ENCODE data around the gene COL15A1. TPM values are rescaled to one million over a fixed set of nuclear protein-coding genes. Genes with fewer than 3 reads are reported as not detected.

Gene COL15A1
- total and polyA plus RNA-seq, 2 of the 8 experiments (the other 6 are each of a cell fraction or from before 2014, with no cell fraction given): 0.12 to 0.15 TPM

- no peak overlapping the region for H3K18ac ChIP-seq (ENCODE audit: extremely low read depth, low read length)
- no peak overlapping the region for H2BK15ac ChIP-seq (ENCODE audit: low read length)
- no peak overlapping the region for H2BK120ac ChIP-seq (replicated peaks; ENCODE audit: low read depth, low read length)
- H3K4me2 ChIP-seq (ENCODE audit: insufficient read depth in 1 of 2, low read depth in 2 of 2, low read length in 2 of 2): no peak overlapping the region
- H3K23ac ChIP-seq (ENCODE audit: insufficient read length): no peak overlapping the region
- ChIA-PET POLR2A (ENCODE audit: partially characterized antibody) (interaction anchor here (0.9 kb wide), 1 partner anchor 11 kb away, joined by 3 read pairs; no protein-coding TSS in a partner anchor), CTCF (ENCODE audit: partially characterized antibody) (interaction anchor here (1.0 to 1.3 kb wide), 3 partner anchors 10 to 13 kb away, joined by 3 read pairs; no protein-coding TSS in a partner anchor)
- H3K79me1 ChIP-seq (ENCODE audit: low read depth, low read length): no peaks in the 10 kb centered on the region
- no peak overlapping the region for H3K14ac ChIP-seq (ENCODE audit: insufficient read length)
- no peak for DNase-seq (ENCODE audit: low read depth in 1 of 2, low spot score in 2 of 2)
- no peak overlapping the region for H3K4me3 ChIP-seq (ENCODE audit: extremely low read depth in 1 of 4, insufficient read depth in 2 of 4, low read depth in 3 of 4, low read length in 4 of 4)
- H4K91ac ChIP-seq (replicated peaks; ENCODE audit: insufficient read length, low read length): no peak overlapping the region
- no peak overlapping the region for H2BK5ac ChIP-seq (ENCODE audit: low read depth, low read length)
- no peaks in the 10 kb centered on the region for H3K27me3 ChIP-seq (replicated peaks in 1 of 4; ENCODE audit: control insufficient read depth in 3 of 4, extremely low read depth in 1 of 4, insufficient read depth in 3 of 4, low read length in 3 of 4)
- H4K8ac ChIP-seq (ENCODE audit: extremely low read depth, insufficient read depth, low read length): no peak overlapping the region
- TF ChIP-seq, protein P1, sequence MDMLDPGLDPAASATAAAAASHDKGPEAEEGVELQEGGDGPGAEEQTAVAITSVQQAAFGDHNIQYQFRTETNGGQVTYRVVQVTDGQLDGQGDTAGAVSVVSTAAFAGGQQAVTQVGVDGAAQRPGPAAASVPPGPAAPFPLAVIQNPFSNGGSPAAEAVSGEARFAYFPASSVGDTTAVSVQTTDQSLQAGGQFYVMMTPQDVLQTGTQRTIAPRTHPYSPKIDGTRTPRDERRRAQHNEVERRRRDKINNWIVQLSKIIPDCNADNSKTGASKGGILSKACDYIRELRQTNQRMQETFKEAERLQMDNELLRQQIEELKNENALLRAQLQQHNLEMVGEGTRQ (IDR thresholded peaks at IDR 0.05; ENCODE audit: low read length): no peak
- TF ChIP-seq FOSL1 (IDR thresholded peaks at IDR 0.05; ENCODE audit: insufficient read depth, low read depth, low read length) (no peak), SP2 (IDR thresholded peaks at IDR 0.05; ENCODE audit: low read length) (no peak), JUN (IDR thresholded peaks at IDR 0.05; ENCODE audit: low read depth, low read length) (no peak), RXRA (IDR thresholded peaks at IDR 0.05; ENCODE audit: insufficient read depth, low read depth, low read length) (no peak), BRCA1 (IDR thresholded peaks at IDR 0.05; ENCODE audit: low read depth, low read length) (no peak), RBBP5 (IDR thresholded peaks at IDR 0.05; ENCODE audit: borderline replicate concordance, low read depth, low read length) (no peak), RAD21 (IDR thresholded peaks at IDR 0.05 in 1 of 2, conservative IDR thresholded peaks at IDR 0.05 in 1 of 2; ENCODE audit: low read depth in 2 of 2, low read length in 2 of 2) (no peak), KDM4A (IDR thresholded peaks at IDR 0.05; ENCODE audit: low read depth, low read length, severe bottlenecking) (no peak)
- no peak overlapping the region for H4K5ac ChIP-seq (ENCODE audit: insufficient read length, low read depth, low read length)
- H2AK5ac ChIP-seq (ENCODE audit: low read depth, low read length): no peak overlapping the region
- WGBS, 2 experiments (ENCODE audit: extremely low coverage in 1 of 2, insufficient coverage in 1 of 2, insufficient read length in 1 of 2, insufficient replicate concordance in 2 of 2, low coverage in 1 of 2, low lambda C conversion rate in 2 of 2, missing lambda C conversion rate in 1 of 2): 89% methylated on average over 10 of the region's 10 CpGs; no CpG with 5 or more reads in 1 of the 2 experiments
- H3K9ac ChIP-seq (replicated peaks in 1 of 4; ENCODE audit: extremely low read depth in 1 of 4, low read depth in 3 of 4, low read length in 3 of 4): no peak overlapping the region
- H3K23me2 ChIP-seq (ENCODE audit: low read depth, low read length): no peaks in the 10 kb centered on the region
- H3K79me2 ChIP-seq (ENCODE audit: control insufficient read depth in 1 of 2, insufficient read depth in 2 of 2, low read length in 2 of 2): no peaks in the 10 kb centered on the region
- no peak overlapping the region for H3K27ac ChIP-seq (ENCODE audit: low read depth, low read length)
- no peak for FAIRE-seq
- peak overlapping the region; percentile 35; the same call in 1 of the 2 replicates for H2AFZ ChIP-seq (ENCODE audit: low read length)
- H3K4ac ChIP-seq (replicated peaks; ENCODE audit: insufficient read length, low read depth, low read length): no peak overlapping the region
- no peaks in the 10 kb centered on the region for H3K9me3 ChIP-seq (ENCODE audit: insufficient read depth in 2 of 2, low read depth in 1 of 2, low read length in 1 of 2)
- H2BK20ac ChIP-seq (ENCODE audit: low read length): no peak overlapping the region
- H3K36me3 ChIP-seq (ENCODE audit: control insufficient read depth in 2 of 4, insufficient read depth in 4 of 4, low read length in 3 of 4): no peaks in the 10 kb centered on the region
- H2BK12ac ChIP-seq (ENCODE audit: low read depth, low read length): no peak overlapping the region
- H4K20me1 ChIP-seq (replicated peaks in 1 of 2; ENCODE audit: control insufficient read depth in 1 of 2, insufficient read depth in 2 of 2, low read length in 2 of 2): no peaks in the 10 kb centered on the region
- peaks cover 0 to 3% (median 0%) of the 10 kb centered on the region in 4 experiments; a peak in 1 of 7 replicates for H3K4me1 ChIP-seq (replicated peaks in 1 of 4; ENCODE audit: control insufficient read depth in 3 of 4, insufficient read depth in 4 of 4, low read length in 3 of 4)
- H3K56ac ChIP-seq (replicated peaks; ENCODE audit: insufficient read length, low read depth, low read length): no peak overlapping the region
Measured at GRCh38 chr9:98929895-98930341, 13.8 kb upstream of the COL15A1 start.

All from H1 (cell line).